ENCODE results near the gene PRR5L. TPM values are rescaled to one million over a fixed set of nuclear protein-coding genes. Genes with fewer than 3 reads are reported as not detected.

PRR5L gene
- total and polyA plus RNA-seq, 2 experiments from 2014 or later = 3.1 to 8.9 TPM

- DNase-seq (ENCODE audit: low spot score) = no peak
Measured at GRCh38 chr11:36403661-36404060, 107.6 kb downstream of the PRR5L start.

More at GRCh38 chr11:36403661-36404060, 107.6 kb downstream of the PRR5L start:
- H3F3A ChIP-seq (replicated peaks; ENCODE audit: low read depth) = no peaks in the 10 kb centered on the region
- H3K4me3 ChIP-seq = no peak overlapping the region
- Mint-ChIP-seq H3K27ac (no peak overlapping the region), H3K27me3 (ENCODE audit: insufficient read depth, low read depth, poor library complexity) (peaks cover 4% of the 10 kb centered on the region), H3K9me3 (no peaks in the 10 kb centered on the region; the same call in 2 of the 3 replicates), H3K4me3 (no peak overlapping the region), H3K4me1 (peaks cover under 1% of the 10 kb centered on the region; the same call in 2 of the 3 replicates), H3K36me3 (ENCODE audit: low read depth) (peaks cover 3% of the 10 kb centered on the region; the same call in 1 of the 3 replicates)
- no peak for ATAC-seq
- no peaks in the 10 kb centered on the region for H4K20me1 ChIP-seq (replicated peaks; ENCODE audit: insufficient read depth)
- H3K4me1 ChIP-seq (ENCODE audit: insufficient read depth) = no peaks in the 10 kb centered on the region
- TF ChIP-seq EZH2phosphoT487 (IDR thresholded peaks at IDR 0.05; ENCODE audit: unreplicated experiment) (no peak), STAT1 (IDR thresholded peaks at IDR 0.05; ENCODE audit: unreplicated experiment) (no peak), CREB1 (CRISPR knock-in tag; IDR thresholded peaks at IDR 0.05; ENCODE audit: low read depth) (no peak), ZNF114 (CRISPR knock-in tag; IDR thresholded peaks at IDR 0.05) (no peak), EZH2 (IDR thresholded peaks at IDR 0.05; ENCODE audit: low read depth, unreplicated experiment) (no peak), JUNB (IDR thresholded peaks at IDR 0.05; ENCODE audit: unreplicated experiment) (no peak), ZNF462 (CRISPR knock-in tag; IDR thresholded peaks at IDR 0.05) (no peak), REST (IDR thresholded peaks at IDR 0.05; ENCODE audit: unreplicated experiment) (no peak), ETS1 (IDR thresholded peaks at IDR 0.05) (no peak), CTCF (conservative IDR thresholded peaks at IDR 0.05; ENCODE audit: low read depth in 2 of 2) (no peak), NANOG (IDR thresholded peaks at IDR 0.05; ENCODE audit: borderline replicate concordance) (no peak), ZNF331 (CRISPR knock-in tag; IDR thresholded peaks at IDR 0.05; ENCODE audit: low read depth) (no peak), POLR2AphosphoS5 (IDR thresholded peaks at IDR 0.05; ENCODE audit: low read depth) (no peak)
- no peaks in the 10 kb centered on the region for H3K36me3 ChIP-seq (ENCODE audit: insufficient read depth)
- H3K27ac ChIP-seq (ENCODE audit: low read depth) = no peak overlapping the region
- H3K27me3 ChIP-seq (ENCODE audit: insufficient read depth) = no peaks in the 10 kb centered on the region
- H3K79me2 ChIP-seq (replicated peaks; ENCODE audit: insufficient read depth) = no peaks in the 10 kb centered on the region
- H3K9me2 ChIP-seq (ENCODE audit: insufficient read depth) = no peaks in the 10 kb centered on the region
- no peak overlapping the region for H2AFZ ChIP-seq
- H3K4me2 ChIP-seq = no peak overlapping the region

Measured in GM23338 (cell line).